NB4 (cell line): ENCODE data around the gene FAM227B.

ENCODE experiments used
- MAX ChIP-seq: IDR thresholded peaks from 2 replicates; pipeline ENCODE4 v1.6.1; 2011; ENCODE audit warnings: low read depth, low read length
- MYC ChIP-seq: IDR thresholded peaks from 2 replicates; pipeline ENCODE4 v1.6.1; 2011; ENCODE audit warnings: low read depth, low read length
- POLR2A ChIP-seq: IDR thresholded peaks from 2 replicates; pipeline ENCODE4 v1.6.1; 2011; ENCODE audit warnings: mild to moderate bottlenecking; ENCODE audit not compliant: insufficient read length; ENCODE audit errors: extremely low read depth
- TF ChIP-seq, protein P1 (sequence below): IDR thresholded peaks from one replicate; pipeline ENCODE4 v1.5.1; 2012; ENCODE audit warnings: low read depth, low read length

- TF ChIP-seq, protein P1, sequence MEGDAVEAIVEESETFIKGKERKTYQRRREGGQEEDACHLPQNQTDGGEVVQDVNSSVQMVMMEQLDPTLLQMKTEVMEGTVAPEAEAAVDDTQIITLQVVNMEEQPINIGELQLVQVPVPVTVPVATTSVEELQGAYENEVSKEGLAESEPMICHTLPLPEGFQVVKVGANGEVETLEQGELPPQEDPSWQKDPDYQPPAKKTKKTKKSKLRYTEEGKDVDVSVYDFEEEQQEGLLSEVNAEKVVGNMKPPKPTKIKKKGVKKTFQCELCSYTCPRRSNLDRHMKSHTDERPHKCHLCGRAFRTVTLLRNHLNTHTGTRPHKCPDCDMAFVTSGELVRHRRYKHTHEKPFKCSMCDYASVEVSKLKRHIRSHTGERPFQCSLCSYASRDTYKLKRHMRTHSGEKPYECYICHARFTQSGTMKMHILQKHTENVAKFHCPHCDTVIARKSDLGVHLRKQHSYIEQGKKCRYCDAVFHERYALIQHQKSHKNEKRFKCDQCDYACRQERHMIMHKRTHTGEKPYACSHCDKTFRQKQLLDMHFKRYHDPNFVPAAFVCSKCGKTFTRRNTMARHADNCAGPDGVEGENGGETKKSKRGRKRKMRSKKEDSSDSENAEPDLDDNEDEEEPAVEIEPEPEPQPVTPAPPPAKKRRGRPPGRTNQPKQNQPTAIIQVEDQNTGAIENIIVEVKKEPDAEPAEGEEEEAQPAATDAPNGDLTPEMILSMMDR, result no peak
- TF ChIP-seq POLR2A (no peak), MAX (no peak), MYC (no peak)
Measured at GRCh38 chr15:49379996-49380395, 240.6 kb downstream of the FAM227B start.
